Activated gamma-delta T cell treated with Interleukin-2 at 50 U/mL for 16 hours (primary cell): ENCODE data around the gene TRIM66.

ENCODE experiments used
- DNase-seq: peaks from one replicate; pipeline ENCODE4 v3.0.0-alpha.2; 2020

The TRIM66 gene

DNA sequence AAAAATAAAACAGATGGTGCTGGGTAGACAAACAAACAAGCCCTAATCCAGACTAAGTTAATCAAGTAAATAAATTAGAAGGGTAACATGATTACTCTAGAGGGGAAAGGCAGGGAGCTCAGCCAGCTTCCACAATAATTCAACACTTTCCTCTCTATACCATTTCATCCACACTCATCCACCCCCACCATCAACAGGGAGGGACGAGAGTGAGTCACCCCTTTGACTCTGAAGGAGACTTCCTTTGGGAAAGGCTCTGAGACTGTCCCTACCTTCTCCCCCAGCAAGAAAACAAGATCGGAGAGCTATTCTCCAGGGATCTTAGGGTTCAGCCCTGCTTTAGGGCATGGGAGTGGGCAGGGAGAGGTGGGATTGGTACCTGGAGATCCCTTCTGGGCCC, 33.1 kb downstream of the TRIM66 start:
- no peak for DNase-seq

DNA sequence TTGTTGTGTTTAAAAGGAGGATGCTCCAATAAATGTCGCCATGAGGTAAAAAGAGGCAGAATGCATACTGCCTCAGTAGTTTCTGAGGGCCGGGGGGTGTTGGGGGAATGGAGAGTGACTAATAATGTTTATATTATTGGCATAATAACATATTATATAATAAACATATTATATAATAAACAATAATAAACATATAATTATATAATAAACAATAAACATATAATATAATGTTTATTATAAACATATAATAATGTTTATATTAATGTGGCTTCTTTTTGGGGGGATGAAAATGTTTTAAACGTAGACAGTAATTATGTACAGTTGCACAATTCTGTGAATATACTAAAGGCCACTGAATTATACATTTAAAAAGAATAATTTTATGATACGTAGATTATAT, 35.6 kb downstream of the TRIM66 start:
- DNase-seq, result no peak

DNA sequence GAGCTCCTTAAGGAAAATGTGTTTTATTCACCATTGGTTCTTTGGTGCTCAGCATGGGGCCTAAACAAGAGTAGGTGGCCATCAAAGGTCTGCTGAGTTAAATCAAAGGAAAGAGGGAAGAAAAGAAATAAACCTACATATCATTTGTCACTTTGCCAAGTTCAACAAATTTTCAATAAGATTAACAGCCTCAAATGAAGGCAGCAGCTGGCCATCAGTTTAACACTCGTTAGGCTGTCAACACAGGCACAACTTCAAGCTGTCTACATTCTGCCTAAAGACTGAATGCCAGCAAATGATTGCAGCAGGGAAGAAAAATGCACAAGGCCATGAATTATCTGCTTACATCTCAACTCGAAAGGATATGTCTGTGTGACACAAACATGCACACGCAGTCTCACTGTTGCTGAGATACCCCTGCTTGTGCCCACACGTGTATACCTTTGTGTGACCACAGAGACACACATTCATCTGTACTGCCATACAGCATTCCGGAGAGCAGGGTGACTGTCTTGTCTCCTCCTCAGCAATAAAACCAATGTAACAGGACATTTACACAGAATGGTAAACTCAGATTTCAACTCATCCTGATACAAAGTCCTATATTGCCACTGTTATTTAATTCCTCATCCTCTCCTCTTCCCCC, 40.1 kb downstream of the TRIM66 start:
- DNase-seq, result no peak

DNA sequence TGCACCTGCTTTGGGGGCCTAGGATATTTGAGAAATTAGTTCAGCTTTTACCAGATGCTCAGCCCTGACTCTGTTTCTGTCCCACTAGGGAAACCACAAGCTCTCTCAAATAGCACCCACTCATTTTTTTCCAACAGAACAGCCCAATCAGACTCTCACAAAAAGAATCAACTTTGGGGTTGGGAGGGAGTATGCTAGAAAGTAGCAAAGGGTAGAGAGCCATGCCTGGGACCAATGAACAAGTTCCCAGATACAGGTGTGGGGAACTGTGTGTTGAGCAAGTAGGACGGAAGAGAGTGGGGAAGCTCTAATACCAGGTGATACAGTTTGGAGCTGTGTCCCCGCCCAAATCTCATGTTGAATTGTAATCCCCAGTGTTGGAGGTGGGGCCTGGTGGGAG, 41.1 kb downstream of the TRIM66 start:
- no peak for DNase-seq

DNA sequence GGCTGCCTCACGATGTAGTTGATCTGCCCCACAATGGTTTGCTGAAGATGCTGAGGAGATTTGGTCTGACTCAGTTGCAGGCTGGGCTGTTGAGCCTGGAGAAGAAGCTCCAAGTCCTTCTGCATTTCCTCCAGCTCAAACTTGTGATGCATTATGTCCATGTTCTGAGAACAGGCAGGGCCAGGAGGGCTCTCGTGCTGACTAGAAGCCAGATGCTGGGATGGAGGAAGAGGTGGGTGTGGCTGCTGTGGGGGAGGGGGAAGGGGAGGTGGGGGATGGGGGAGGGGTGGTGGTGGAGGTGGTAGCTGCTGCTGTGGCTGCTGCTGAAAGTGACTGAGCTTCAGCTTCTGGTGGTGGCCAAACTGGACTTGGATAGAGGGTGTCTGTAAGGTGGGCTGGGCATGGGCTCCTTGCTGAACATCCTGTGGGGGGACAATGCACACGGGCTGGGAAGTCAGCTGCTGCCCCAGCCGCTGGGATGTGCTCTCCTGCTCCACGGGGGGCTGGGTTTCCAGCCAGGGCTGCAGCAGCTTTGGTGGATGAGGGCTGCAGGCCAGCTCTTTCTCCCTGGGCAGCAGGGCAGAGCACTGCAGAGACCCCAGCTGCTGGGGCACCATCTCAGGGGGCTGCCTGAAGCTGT, 42.1 kb downstream of the TRIM66 start:
- no peak for DNase-seq

DNA sequence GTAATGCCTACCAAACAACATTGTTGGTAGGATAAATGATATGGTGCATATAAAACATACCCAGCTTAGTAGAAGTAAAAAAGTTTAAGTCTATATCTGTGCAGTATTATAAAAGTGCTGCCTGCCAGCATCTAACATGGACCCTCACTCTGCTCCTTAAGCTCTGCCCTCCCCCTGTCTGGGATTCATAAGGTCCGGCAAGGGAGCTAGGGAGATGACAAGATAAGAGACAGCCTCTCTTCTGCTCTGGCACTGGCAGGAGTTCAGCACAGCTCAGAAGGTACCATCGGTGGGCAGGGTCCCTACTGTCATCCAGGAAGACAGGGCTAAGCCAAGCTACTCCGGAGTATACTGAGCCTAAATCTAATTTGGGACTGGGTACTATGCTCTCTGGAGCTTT, 42.8 kb downstream of the TRIM66 start:
- no peak for DNase-seq

DNA sequence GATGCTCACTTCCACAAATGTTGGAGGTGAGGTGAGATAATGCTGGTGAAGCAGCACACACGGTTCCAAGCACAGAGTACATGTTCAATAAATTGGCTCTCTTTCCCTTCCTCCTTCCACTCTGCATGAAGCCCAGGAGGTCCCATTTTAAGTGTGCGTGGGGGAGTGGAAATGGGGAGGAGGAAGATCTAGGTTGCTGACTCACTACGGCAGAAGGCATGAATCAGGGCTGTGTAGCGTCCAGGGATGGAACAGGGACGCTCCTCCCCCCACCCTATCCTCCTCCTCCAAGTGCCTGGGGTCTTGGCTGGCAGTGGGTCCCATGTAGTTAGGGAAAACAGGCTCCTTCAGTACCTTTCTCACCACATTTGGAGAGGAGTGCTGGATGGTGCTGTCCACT, 44.2 kb downstream of the TRIM66 start:
- no peak for DNase-seq

DNA sequence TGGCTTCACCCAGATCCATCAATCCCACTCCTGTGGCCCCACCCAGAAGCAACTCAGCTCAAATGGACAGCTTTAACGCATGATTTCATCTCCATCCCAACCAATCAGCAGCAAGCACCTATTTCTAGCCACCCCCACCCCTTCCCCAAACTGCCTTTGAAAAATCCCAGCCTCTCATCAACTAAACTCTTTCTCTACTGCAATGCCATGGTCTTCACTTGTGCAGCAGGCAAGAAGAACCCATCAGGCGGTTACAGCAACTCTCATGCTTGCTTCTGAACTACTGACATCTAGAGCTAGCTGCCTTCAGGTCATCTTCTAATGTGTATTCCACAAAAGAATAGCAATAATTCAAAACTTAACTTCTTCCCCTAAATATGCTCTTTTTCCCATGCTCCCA, 46.3 kb downstream of the TRIM66 start:
- no peak for DNase-seq

DNA sequence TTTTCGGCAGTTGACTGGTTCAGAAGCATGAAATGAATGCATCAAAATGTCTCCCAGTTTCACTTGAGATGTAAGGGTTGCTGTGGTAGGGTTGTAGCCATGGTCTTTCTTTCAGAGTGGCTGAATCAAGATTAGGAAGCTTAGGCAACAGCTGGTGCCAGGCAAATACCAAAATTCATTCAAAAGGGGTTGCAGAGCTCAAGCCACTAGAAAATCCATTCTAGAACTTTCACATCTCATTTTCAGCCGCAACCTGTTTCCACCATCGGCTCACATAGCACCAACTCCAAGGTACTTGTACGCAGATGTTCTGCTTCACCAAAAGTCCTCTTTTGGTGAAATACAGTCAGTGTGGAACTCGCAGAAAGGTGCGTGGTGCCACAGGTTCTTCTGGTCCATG, 48.0 kb downstream of the TRIM66 start:
- DNase-seq, result no peak

DNA sequence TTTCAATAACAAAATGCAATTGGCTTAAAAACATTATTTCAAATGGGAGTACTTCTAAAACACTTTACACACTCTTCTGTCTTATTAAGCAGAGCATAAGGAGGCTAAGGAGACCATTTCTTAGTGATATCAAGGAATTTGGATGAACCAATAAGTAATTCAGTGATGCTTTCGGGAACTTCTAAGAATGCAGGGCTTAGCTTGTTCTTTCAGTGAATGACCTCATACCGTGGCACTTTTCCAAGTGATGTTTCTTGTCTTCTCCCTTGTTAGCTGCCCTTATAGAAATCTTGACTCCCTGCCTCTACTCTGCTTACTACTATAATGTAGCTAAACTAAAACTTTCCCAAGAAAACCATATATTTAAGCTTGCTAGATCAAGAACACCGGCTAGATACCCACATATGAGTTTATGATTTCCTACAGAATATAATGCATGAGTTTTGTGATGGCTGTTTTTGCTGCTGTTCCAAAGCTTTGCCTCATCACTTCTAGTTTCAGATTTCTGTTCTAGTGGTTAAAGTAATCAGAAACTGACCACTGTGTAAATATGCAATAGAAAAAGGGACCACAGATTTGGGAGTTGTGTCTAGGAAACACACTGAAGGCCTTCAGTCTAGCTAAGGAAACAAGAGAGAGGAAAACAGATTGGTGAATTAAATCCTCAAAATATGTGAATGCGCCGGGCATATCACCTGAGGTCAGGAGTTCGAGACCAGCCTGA, 50.9 kb downstream of the TRIM66 start:
- DNase-seq, result no peak

DNA sequence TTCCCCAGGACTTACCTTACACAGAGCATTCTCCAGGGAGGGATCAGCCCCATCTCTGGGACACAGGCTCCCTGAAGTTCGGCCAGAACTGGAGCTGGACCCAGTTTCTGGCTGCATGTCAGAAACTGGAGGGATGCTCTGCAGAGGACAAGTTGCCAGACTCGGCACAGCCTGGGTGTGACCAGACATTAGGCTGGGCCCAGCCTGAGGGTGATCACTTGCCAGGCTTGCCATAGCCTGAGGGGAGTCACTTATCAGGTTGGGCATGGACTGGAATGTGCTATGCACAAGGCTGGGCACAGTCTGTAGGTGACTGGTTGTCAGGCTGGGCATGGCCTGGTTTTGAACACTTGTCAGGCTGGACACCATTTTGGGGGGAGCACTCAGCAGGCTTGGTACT, 57.8 kb downstream of the TRIM66 start:
- no peak for DNase-seq

DNA sequence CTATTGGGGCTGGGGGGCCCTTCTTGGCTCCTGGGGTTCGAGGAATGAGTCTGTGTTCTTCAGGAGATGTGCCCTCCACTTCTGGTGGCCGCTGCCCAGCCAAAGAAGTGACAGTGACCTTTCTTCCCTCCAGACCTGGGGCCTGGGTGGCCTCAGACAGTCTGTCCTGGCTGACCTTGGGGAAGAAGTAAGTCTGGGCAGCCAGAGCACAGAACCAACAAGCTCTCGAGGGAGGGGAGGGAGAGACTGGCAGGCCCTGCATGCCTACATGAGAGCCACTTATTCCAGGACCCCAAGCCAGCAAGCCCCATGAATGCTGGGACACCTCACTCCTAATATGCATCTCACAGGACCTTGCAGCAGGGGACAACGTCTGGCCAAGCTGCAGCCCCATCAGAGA, 61.3 kb downstream of the TRIM66 start:
- DNase-seq, result no peak

DNA sequence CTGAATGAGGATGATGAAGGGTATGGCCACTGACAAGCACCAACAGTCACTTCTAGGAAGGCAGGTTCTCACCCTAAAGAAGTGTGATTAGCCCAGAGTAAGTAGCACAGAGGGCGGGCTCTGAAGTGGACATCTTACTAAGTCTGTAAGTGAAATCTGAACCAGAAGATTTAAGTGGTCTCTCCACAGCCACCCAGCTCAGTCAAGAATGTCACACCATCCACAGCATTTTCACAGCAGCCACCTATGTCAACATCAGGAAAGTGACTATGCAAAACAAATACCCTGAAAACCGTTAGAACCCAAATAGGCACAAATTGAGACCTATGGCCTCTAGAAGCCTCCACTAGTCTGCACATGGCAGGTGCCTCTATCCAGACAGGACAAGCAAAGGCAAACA, 65.4 kb downstream of the TRIM66 start:
- no peak for DNase-seq

DNA sequence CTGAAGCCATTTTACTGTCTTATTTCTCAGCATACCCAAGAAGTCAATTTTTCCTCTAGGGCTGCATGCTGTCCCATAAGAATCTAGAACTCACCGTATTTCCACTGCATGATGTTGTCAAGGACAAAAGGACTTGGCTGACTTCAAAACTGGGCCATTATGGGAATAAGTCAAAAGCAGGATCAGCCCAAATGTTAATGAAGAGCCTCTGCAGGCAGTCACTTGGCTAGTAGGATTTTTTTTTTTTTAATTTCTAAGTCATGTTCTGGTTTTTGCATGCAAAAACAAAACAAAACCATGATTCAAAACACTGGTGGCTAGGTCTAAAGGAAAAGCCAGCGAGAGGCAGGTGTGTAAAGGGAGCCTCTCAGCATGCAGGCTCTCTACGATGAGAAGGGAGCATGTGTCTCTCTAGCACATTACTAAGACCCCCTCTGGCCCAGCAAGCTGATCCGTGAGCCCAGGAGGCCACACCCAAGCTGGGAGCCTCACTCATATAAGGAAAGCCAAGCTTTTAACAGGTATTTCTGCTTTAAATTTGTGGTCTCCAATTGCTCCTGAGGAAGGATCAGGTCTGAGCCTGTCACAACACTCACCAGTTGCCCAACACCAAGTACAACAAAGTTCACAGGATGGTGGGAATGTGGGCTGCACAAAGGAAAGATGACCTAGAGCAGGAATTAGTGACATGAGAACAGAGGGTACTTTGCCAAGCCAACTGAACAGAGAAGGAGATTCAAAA, 67.0 kb downstream of the TRIM66 start:
- no peak for DNase-seq

DNA sequence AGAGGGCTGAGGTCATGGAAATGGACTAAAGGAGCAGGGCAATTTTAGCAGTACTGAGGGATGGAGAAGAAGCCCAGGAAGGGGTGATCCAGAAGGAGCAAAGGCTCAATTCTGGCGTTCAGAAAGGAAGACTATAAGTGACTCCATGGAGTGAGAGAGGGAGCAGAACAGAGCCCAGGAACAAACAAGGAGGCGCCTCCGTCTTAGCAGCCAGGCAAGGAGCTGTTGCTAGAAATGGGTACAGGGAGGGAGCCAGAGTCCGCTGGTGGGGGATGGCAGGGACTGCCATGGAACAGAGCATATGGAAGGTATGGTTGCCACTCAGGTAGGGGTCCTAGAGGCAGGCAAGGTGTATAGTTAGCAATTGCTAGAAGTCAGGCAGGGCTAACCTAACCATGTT, 68.0 kb downstream of the TRIM66 start:
- DNase-seq, result no peak

DNA sequence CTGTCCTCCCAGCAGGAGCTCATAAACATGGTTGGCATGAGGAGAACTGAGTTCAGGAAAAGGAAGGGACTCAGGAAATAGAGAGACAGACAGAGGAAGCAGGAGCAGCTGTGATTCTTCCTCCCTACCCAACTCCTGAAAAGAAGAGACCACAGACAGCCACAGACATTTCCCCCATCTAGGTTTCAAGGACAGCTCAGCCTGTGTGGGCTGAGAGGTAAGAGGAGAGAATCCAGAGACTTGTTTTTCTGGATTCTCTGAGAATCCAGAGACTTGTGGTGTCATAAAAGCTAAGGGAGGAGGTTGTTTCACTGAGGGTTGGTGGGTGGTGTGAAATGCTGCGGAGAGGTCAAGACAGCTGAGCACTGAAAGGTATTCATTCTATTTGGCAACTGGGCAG, 69.4 kb downstream of the TRIM66 start:
- no peak for DNase-seq

DNA sequence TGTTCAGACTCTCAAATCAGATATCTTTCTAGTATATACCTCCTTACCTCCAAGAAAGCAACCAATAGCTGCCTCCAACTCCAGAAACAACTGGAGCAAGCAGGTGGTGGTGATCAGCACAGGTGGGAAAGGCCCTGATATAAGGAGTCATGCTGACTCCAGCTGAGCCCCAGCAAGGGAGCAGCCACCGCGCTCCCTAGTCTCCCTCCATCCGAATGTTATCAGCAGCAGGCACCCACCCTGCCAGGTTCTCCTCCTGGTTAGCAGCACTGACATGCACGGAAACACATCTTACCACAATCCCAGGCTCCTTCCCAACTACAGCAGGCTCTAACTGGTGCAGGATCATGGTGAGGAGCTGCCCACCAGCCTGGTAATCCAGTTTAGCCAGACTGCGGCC, 69.9 kb downstream of the TRIM66 start:
- no peak for DNase-seq

DNA sequence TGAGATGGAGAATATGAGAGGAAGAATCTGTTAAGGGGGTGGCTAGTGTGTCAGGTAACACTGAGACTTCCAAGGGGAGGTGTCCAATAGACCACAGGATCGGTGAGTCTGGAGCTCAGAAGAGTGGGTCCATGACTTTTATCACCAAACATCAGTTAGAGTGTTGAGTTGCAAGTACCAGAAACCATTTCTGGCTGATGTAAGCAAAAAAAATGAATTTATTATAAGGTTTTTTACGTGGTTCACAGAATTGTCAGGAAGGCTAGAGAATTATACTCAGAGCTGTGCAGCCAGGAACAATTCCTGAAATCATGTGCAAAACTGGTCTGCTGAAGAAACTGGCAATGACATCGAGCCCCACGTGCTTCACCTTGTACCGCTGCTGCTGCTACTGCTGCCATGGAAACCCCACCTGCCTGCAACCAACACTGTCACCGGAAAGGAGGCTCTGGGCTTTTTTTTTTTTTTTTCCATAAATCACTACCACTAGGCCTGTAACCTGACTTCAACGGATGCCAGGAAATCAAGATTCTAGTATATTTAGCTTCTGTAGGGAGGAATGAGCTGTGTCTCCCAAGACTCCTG, 71.8 kb downstream of the TRIM66 start:
- DNase-seq, result no peak

DNA sequence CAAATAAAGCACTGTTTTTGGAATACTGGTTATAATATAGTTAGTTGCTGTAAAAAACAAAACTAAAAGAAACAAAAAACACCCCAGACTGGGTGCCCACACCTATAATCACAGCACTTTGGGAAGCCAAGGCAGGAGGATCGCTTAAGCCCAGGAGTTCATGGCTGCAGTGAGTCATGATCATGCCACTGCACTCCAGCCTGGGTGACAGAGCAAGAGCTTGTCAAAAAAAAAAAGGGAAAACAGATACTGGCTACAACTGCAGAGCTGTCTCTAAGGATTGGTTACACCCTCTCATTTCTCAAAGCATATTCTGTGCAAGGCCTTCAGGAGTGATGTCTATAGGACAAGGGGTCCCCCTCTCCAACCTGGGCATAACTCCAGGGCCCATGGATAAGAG, 73.8 kb downstream of the TRIM66 start:
- DNase-seq, result no peak

DNA sequence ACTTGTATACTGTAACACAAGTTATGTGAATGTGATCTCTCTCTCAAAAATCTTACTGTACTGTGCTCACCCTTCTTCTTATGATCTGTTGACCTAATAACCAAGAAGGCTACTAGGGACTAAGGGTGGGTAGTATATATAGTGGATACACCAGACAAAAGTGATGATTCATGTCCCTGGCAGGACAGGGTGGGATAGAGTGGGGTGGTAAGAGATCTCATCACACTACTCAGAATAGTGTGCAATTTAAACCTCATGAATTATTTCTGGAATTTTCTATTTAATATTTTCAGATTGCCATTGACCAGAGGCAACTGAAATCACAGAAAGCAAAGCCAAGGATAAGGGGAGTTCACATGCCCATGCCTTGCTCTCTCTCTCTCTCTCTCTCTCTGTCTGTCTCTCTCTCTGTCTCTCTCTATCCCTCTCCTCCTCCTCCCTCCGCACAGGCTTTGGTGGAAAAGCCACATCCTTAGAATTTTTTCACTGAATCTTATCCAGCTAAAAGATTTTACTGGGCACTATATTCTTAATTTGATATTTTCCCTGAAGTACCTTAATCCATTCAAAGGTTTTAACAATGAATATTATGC, 76.4 kb downstream of the TRIM66 start:
- no peak for DNase-seq

DNA sequence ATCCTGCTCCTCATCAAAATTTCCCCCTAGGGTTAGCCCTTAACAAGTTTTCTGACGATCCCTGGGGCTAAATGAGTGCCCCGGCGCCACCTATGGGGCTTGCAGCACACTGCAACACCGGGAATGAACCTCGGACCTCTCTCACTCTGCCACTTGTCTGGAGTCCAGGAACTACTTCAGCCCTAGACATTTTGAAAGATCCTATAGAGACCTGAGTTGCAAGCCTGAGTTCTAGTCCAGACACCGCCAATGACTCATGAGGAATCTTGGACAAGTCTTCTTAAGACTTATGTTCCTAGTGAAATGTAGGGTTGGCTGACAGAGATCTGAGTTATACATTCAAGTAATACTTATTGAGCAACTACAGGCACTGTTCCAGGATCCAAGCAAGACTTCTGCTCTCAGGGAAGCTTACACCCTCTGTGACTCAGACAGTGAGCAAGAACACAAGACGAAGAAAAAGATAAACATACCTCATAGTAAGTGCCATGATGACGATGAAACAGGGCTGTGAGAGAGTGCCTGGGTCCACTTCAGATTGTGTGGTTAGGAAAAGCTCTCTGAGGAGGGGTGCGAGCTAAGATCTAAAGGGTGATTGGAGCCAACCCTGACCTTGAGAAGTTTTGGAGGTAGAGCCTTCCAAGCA, 78.3 kb downstream of the TRIM66 start:
- DNase-seq, result no peak

DNA sequence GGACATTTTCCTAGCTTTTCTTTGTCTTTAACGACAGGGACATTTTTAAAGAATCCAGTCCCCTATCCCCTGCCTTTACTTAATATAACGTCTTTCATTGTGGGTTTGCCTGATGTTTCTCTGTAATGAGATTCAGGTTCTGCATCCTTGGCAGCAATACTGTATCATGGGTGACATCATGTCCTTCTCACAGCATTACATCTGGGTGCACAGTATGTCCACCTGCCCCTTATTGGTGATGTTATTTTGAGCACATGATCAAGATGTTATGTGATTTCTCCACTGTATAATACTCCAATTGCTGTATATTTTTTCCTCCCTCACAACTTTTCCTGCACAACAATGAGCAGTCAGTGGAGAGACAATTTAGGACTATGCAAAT, 78.8 kb downstream of the TRIM66 start:
- DNase-seq, result no peak
